Mesendoderm (in vitro differentiated cells): ENCODE data around the gene SNX19.

ENCODE experiments used
- DNase-seq: peaks from one replicate; pipeline ENCODE4 v3.0.0; 2013
- H2AK5ac ChIP-seq: 2 replicates; pipeline ENCODE4 v1.6.1; 2013; ENCODE audit warnings: low read length, inconsistent platforms
- H2BK120ac ChIP-seq: 2 replicates; pipeline ENCODE4 v1.6.1; 2013; ENCODE audit warnings: low read depth, mild to moderate bottlenecking, low read length, moderate library complexity, mixed read lengths
- H2BK15ac ChIP-seq: replicated peaks from 2 replicates; pipeline ENCODE4 v1.6.1; 2013; ENCODE audit warnings: low read depth, mild to moderate bottlenecking, moderate library complexity
- H2BK5ac ChIP-seq: 2 replicates; pipeline ENCODE4 v1.6.1; 2013; ENCODE audit warnings: low read length, inconsistent platforms
- H3K18ac ChIP-seq: 2 replicates; pipeline ENCODE4 v1.6.1; 2013; ENCODE audit warnings: mild to moderate bottlenecking, low read length, mixed read lengths
- H3K23ac ChIP-seq: one replicate; pipeline ENCODE4 v1.6.1; 2013; ENCODE audit warnings: low read length
- H3K27ac ChIP-seq: 2 replicates; pipeline ENCODE4 v1.5.1; 2013; ENCODE audit warnings: low read depth, mild to moderate bottlenecking, inconsistent platforms, low read length, moderate library complexity
- H3K27me3 ChIP-seq: 2 replicates; pipeline ENCODE4 v1.6.1; 2013; ENCODE audit warnings: low read length, control low read depth, mild to moderate bottlenecking, inconsistent platforms; ENCODE audit not compliant: insufficient read depth, poor library complexity
- H3K36me3 ChIP-seq: 2 replicates; pipeline ENCODE4 v1.6.1; 2013; ENCODE audit warnings: low read length, inconsistent platforms; ENCODE audit not compliant: control insufficient read depth, insufficient read depth
- H3K4ac ChIP-seq: one replicate; pipeline ENCODE4 v1.6.1; 2013; ENCODE audit warnings: low read depth, mild to moderate bottlenecking, low read length, moderate library complexity
- H3K4me1 ChIP-seq: 2 replicates; pipeline ENCODE4 v1.6.1; 2013; ENCODE audit warnings: low read depth, low read length, inconsistent platforms; ENCODE audit not compliant: control insufficient read depth
- H3K4me2 ChIP-seq: 2 replicates; pipeline ENCODE4 v1.6.1; 2013; ENCODE audit warnings: low read length
- H3K4me3 ChIP-seq: 2 replicates; pipeline ENCODE4 v1.5.1; 2013; ENCODE audit warnings: mild to moderate bottlenecking, low read length
- H3K56ac ChIP-seq: one replicate; pipeline ENCODE4 v1.6.1; 2013; ENCODE audit warnings: low read length
- H3K79me1 ChIP-seq: 2 replicates; pipeline ENCODE4 v1.6.1; 2013; ENCODE audit warnings: low read length, inconsistent platforms
- H3K79me2 ChIP-seq: 2 replicates; pipeline ENCODE4 v1.6.1; 2013; ENCODE audit warnings: mild to moderate bottlenecking, low read length; ENCODE audit not compliant: control insufficient read depth, insufficient read depth
- H3K9ac ChIP-seq: 2 replicates; pipeline ENCODE4 v1.6.1; 2013; ENCODE audit warnings: low read length, inconsistent platforms
- H4K5ac ChIP-seq: one replicate; pipeline ENCODE4 v1.6.1; 2013; ENCODE audit warnings: low read length
- H4K8ac ChIP-seq: one replicate; pipeline ENCODE4 v1.6.1; 2013; ENCODE audit warnings: low read depth, mild to moderate bottlenecking, control low read depth, low read length, moderate library complexity
- WGBS: extraction: QIAGEN DNeasy Blood & Tissue Kit; methylation state at CpG from one replicate; pipeline ENCODE4 v1.1.7; 2013; ENCODE audit warnings: low lambda C conversion rate, missing lambda C conversion rate; ENCODE audit not compliant: insufficient coverage; ENCODE audit errors: extremely low coverage; 5-methylcytosine and 5-hydroxymethylcytosine counted together

The SNX19 gene

GRCh38 chr11:130904380-130904779, 11.9 kb downstream of the SNX19 start:
- Histone ChIP-seq H3K4me3 (no peak overlapping the region), H3K4ac (no peak overlapping the region), H3K79me1 (no peaks in the 10 kb centered on the region), H2AK5ac (no peak overlapping the region), H3K4me2 (no peak overlapping the region), H3K27ac (no peak overlapping the region), H4K8ac (no peak overlapping the region), H2BK15ac (no peak overlapping the region), H2BK120ac (no peak overlapping the region), H3K18ac (no peak overlapping the region), H3K27me3 (no peaks in the 10 kb centered on the region), H3K36me3 (peaks cover 5% of the 10 kb centered on the region), H3K9ac (no peak overlapping the region), H3K23ac (no peak overlapping the region), H3K79me2 (peaks cover 2% of the 10 kb centered on the region), H3K4me1 (no peaks in the 10 kb centered on the region), H4K5ac (no peak overlapping the region), H2BK5ac (no peak overlapping the region), H3K56ac (no peak overlapping the region)
- WGBS = no CpG with 5 or more reads among the region's 1 CpG
- peak; percentile 40 for DNase-seq

DNA sequence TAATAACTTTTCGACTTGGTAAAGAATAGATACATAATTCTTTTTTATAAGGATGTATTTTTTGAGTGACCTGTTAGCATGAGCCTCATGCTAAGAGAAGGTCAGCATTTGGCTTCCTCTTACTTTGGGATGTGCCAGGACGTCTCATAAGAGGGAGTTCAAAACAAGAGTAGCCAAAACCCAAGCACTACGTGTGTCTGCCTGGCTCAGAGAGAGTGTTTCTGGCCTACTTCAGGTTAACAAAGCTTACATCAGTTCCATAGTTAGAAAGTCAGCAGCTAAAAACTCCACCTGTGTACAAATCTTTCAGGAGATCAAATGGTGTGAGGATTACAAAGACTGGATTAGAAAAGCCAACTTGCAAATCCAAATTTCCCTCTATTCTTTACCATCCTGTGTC, 13.9 kb downstream of the SNX19 start:
- no peak overlapping the region for H2BK120ac ChIP-seq
- H3K56ac ChIP-seq = no peak overlapping the region
- no CpG with 5 or more reads among the region's 3 CpGs for WGBS
- no peak overlapping the region for H3K4me3 ChIP-seq
- no peak overlapping the region for H2AK5ac ChIP-seq
- H3K4me2 ChIP-seq = no peak overlapping the region
- no peak overlapping the region for H4K8ac ChIP-seq
- H3K9ac ChIP-seq = no peak overlapping the region
- no peaks in the 10 kb centered on the region for H3K79me1 ChIP-seq
- H3K23ac ChIP-seq = no peak overlapping the region
- no peak overlapping the region for H3K27ac ChIP-seq
- peaks cover 4% of the 10 kb centered on the region for H3K36me3 ChIP-seq
- no peak overlapping the region for H3K18ac ChIP-seq
- H3K79me2 ChIP-seq = no peaks in the 10 kb centered on the region
- no peak overlapping the region for H2BK15ac ChIP-seq
- no peak overlapping the region for H4K5ac ChIP-seq
- no peak overlapping the region for H3K4ac ChIP-seq
- DNase-seq = no peak
- no peaks in the 10 kb centered on the region for H3K4me1 ChIP-seq
- no peak overlapping the region for H2BK5ac ChIP-seq
- H3K27me3 ChIP-seq = no peaks in the 10 kb centered on the region

DNA sequence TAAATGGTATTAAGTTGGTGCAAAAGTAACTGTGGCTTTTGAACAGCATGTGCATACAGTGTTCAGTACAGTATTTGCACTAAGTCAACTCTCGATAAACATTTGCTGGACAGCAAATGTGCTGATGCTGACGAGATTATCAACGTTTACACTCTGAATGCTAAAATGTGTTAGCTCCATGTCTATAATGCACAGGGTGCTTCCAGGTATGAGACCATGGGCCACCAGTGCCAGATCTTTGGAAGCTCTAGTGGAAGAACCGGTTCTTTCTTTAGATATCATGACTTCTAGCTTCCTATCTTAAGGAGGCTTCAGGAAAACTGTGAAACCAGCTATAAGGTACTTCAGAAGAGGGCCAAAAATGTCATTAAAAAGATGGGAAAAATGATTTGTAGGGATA, 17.2 kb downstream of the SNX19 start:
- no peak overlapping the region for H3K4me2 ChIP-seq
- H3K4me1 ChIP-seq = peaks cover 2% of the 10 kb centered on the region
- H3K23ac ChIP-seq = no peak overlapping the region
- H2AK5ac ChIP-seq = no peak overlapping the region
- no peak overlapping the region for H4K8ac ChIP-seq
- H2BK120ac ChIP-seq = no peak overlapping the region
- H4K5ac ChIP-seq = no peak overlapping the region
- no peak overlapping the region for H3K9ac ChIP-seq
- DNase-seq = no peak
- H3K79me1 ChIP-seq = no peaks in the 10 kb centered on the region
- H3K18ac ChIP-seq = no peak overlapping the region
- no CpG with 5 or more reads among the region's 4 CpGs for WGBS
- H3K27ac ChIP-seq = no peak overlapping the region
- no peak overlapping the region for H3K4me3 ChIP-seq
- no peak overlapping the region for H3K56ac ChIP-seq
- H3K36me3 ChIP-seq = peaks cover 4% of the 10 kb centered on the region
- H3K27me3 ChIP-seq = no peaks in the 10 kb centered on the region
- no peaks in the 10 kb centered on the region for H3K79me2 ChIP-seq
- no peak overlapping the region for H2BK15ac ChIP-seq
- H3K4ac ChIP-seq = no peak overlapping the region
- H2BK5ac ChIP-seq = no peak overlapping the region

GRCh38 chr11:130897262-130898182, 18.8 kb downstream of the SNX19 start:
- H3K4me1 ChIP-seq = peaks cover 4% of the 10 kb centered on the region
- H3K9ac ChIP-seq = no peak overlapping the region
- H3K36me3 ChIP-seq = peaks cover 2% of the 10 kb centered on the region
- WGBS = no CpG with 5 or more reads among the region's 17 CpGs
- no peaks in the 10 kb centered on the region for H3K79me2 ChIP-seq
- no peak overlapping the region for H3K4ac ChIP-seq
- no peak overlapping the region for H3K4me2 ChIP-seq
- H3K56ac ChIP-seq = no peak overlapping the region
- H4K8ac ChIP-seq = no peak overlapping the region
- DNase-seq = no peak
- H4K5ac ChIP-seq = no peak overlapping the region
- no peak overlapping the region for H2BK5ac ChIP-seq
- H2BK15ac ChIP-seq = no peak overlapping the region
- no peak overlapping the region for H3K27ac ChIP-seq
- no peak overlapping the region for H2AK5ac ChIP-seq
- no peak overlapping the region for H3K4me3 ChIP-seq
- no peaks in the 10 kb centered on the region for H3K27me3 ChIP-seq
- no peak overlapping the region for H3K18ac ChIP-seq
- no peak overlapping the region for H3K23ac ChIP-seq
- H3K79me1 ChIP-seq = no peaks in the 10 kb centered on the region
- H2BK120ac ChIP-seq = no peak overlapping the region

DNA sequence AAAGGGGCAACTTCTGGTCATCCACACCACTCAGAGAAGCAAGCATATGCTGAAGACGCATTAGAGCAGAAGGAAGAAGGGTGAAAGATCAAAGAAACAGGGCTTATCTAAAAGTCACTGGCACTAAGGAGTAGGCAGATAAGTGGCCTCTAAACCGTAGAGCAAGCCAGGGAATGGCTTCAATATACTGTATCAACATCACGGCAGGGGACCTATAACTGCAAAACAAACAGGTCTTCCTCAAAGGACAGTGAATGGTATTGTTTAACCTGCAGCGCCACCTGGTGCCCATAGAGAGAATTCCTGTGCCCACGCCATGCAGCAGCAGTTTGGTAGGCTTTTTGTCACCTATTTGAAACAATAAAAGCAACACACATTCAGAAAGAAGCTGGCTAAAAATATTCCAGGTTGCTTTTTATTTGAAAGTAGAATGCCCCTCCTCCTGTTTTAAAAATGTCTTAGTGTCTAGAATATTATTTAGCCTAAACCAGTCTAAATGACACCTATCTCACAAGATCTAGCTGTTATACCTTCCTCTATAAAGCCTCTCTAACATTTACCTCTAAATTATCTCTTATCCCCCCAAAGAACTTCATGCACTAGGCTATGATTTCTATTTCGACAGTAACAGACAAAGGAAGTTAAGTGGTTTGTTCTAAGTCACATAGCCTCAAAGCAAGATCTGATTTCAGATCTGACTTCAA, 21.8 kb downstream of the SNX19 start:
- Histone ChIP-seq H2BK15ac (no peak overlapping the region), H3K56ac (no peak overlapping the region), H2AK5ac (no peak overlapping the region), H3K23ac (no peak overlapping the region), H3K4me3 (no peak overlapping the region), H3K27ac (no peak overlapping the region), H4K5ac (no peak overlapping the region), H3K4ac (no peak overlapping the region), H3K79me1 (no peaks in the 10 kb centered on the region), H3K4me2 (no peak overlapping the region), H2BK120ac (no peak overlapping the region), H3K36me3 (peaks cover 2% of the 10 kb centered on the region), H3K79me2 (no peaks in the 10 kb centered on the region), H3K27me3 (no peaks in the 10 kb centered on the region), H3K4me1 (peaks cover 6% of the 10 kb centered on the region), H3K18ac (no peak overlapping the region), H4K8ac (no peak overlapping the region), H3K9ac (no peak overlapping the region), H2BK5ac (no peak overlapping the region)
- no CpG with 5 or more reads among the region's 6 CpGs for WGBS
- DNase-seq = peak; percentile 95
